Right cardiac atrium (tissue), 5 donors: ENCODE data around the gene LNPEP. TPM values are rescaled to one million over a fixed set of nuclear protein-coding genes. Genes with fewer than 3 reads are reported as not detected.

Experiments used
- ATAC-seq, 2 donors: fragments of 200-7000 bp; cut with Tn5 transposase; one replicate each; pipeline versions ENCODE4 v1.8.0 to v1.9.1; 2020; ENCODE audit warnings: moderate library complexity in 2 of 2, mild to moderate bottlenecking in 1 of 2
- DNase-seq, 3 donors: peaks; one replicate each; pipeline ENCODE4 v3.0.0-alpha.2; 2020
- H3K27ac ChIP-seq: one replicate; pipeline ENCODE4 v1.5.1; 2013; ENCODE audit warnings: mild to moderate bottlenecking, low read length, control low read depth, moderate library complexity
- H3K27me3 ChIP-seq: one replicate; pipeline ENCODE4 v1.6.1; 2013; ENCODE audit not compliant: control insufficient read depth, insufficient read depth
- H3K4me1 ChIP-seq: one replicate; pipeline ENCODE4 v1.6.1; 2013; ENCODE audit warnings: low read length; ENCODE audit not compliant: control insufficient read depth, insufficient read depth
- H3K4me3 ChIP-seq: one replicate; pipeline ENCODE4 v1.5.1; 2013; ENCODE audit warnings: low read length, control low read depth
- H3K9me3 ChIP-seq: one replicate; pipeline ENCODE4 v1.6.1; 2013; ENCODE audit warnings: low read length; ENCODE audit not compliant: control insufficient read depth
- WGBS: extraction: QIAGEN DNeasy Blood & Tissue Kit; methylation state at CpG from one replicate; pipeline ENCODE4 v1.1.7; 2013; 5-methylcytosine and 5-hydroxymethylcytosine counted together
- intact Hi-C, 4 donors: fragments of 100-400 bp; cut with DNase I; formaldehyde crosslinking; loops; one replicate each; pipeline versions ENCODE4 v1.11.0 to v1.14.0; 2022 to 2023
- polyA plus RNA-seq: library from polyadenylated mRNA; stranded (reverse); fragments of 200-250 nt; gene quantifications from one replicate; pipeline ENCODE4 v1.2.3, GENCODE V29; 2013
- total RNA-seq, 4 donors: library from RNA; stranded (reverse); fragmentation: NEBNext Ultra II Directional; extraction: Animal tissue kit (Norgen Biotek cat#: 25700); gene quantifications; one replicate each; pipeline ENCODE4 v1.2.1, GENCODE V29; 2021
- donor health status: healthy with polysubstance abuse.
- donor health status: DM: no; HTN: yes; CAD: no.
- donor health status: DM: no; HTN: no; CAD: no.
- donor health status: DM: no; HTN: yes; CAD: no; lungs with severe emphysema.
- donor health status: DM: yes; HTN: yes; CAD: no.

Gene LNPEP
- total and polyA plus RNA-seq, 5 donors, result 15.7 to 70.1 (median 58.6) TPM

DNA sequence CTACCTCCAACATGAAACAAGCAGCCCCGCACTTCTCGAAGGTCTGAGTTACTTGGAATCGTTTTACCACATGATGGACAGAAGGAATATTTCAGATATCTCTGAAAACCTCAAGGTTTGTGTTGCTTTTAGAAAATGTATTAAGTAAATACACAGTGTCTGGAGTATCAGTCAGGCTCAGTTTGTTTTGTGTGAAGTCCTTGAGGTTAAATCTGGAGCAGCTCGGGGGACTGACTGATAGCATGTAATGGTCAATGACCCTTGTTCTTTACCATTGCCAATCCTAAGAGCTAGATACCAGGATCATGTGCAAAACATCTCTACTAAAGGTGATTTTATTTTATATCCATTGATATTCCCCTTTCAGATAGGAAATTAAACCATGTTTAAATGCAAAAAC is 26.9 kb upstream of the LNPEP start:
- Histone ChIP-seq H3K9me3 (no peaks in the 10 kb centered on the region), H3K27me3 (no peaks in the 10 kb centered on the region), H3K4me1 (no peaks in the 10 kb centered on the region), H3K27ac (no peak overlapping the region), H3K4me3 (no peak overlapping the region)
- intact Hi-C loops, result no loop called here
- ATAC-seq (no peak), DNase-seq (no peak)
- WGBS, result 81% methylated on average over 4 of the region's 4 CpGs

DNA sequence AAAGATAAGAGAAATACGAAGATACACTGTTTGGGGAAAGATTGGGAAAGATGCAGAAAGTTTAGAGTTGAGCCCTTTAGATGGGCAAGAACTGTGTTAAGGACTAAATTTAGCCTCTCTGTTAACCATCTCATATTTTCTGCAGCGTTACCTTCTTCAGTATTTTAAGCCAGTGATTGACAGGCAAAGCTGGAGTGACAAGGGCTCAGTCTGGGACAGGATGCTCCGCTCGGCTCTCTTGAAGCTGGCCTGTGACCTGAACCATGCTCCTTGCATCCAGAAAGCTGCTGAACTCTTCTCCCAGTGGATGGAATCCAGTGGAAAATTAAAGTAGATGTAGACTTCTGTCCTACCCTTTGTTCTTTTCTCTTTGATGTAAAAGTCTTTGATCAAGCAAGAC is 26.4 kb upstream of the LNPEP start:
- DNase-seq, result no peak
- WGBS, result 79% methylated on average over 4 of the region's 4 CpGs
- ATAC-seq, result no peak
- H3K27me3 ChIP-seq, result no peaks in the 10 kb centered on the region
- no peaks in the 10 kb centered on the region for H3K9me3 ChIP-seq
- intact Hi-C loops, result no loop called here
- no peaks in the 10 kb centered on the region for H3K4me1 ChIP-seq
- no peak overlapping the region for H3K4me3 ChIP-seq
- H3K27ac ChIP-seq, result no peak overlapping the region

DNA sequence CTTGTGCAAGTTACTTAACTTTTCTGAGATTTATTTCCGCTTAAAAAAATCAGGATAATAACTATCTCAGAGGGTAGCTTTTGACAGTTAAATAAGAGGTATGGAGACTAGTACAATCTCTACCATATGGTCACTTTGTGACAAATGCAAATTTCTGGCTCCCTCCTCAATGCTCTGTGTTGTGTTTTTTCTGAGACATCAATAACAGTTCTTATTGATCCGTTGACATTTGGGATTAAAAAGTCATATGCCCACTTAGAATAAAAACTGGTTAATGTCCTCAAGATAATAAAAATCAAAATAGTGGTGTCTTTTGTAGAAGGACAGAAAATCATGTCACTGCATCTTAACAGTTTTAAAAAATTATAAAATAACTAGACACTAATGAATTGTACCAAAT is 24.7 kb upstream of the LNPEP start:
- ATAC-seq (no peak), DNase-seq (no peak)
- no peak overlapping the region for H3K27ac ChIP-seq
- no peaks in the 10 kb centered on the region for H3K4me1 ChIP-seq
- WGBS, result 91% methylated on average over 2 of the region's 2 CpGs
- no peaks in the 10 kb centered on the region for H3K9me3 ChIP-seq
- H3K27me3 ChIP-seq, result no peaks in the 10 kb centered on the region
- intact Hi-C loops, result no loop called here
- no peak overlapping the region for H3K4me3 ChIP-seq

DNA sequence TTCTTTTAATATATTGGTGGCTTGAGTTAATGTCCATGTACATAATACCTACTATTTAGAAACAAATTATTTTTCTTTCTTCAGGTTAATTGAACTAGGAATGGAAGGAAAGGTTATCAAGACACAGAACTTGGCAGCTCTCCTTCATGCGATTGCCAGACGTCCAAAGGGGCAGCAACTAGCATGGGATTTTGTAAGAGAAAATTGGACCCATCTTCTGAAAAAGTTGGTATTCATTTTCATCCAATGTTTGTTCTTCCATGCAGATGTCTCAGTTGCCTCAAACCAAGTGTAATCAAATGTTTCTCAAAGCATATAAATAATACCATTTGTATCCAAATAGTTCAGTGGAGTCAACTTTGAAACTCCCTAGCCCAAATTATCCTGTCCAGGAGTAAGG is 22.6 kb upstream of the LNPEP start:
- WGBS, result 52% methylated on average over 2 of the region's 2 CpGs

DNA sequence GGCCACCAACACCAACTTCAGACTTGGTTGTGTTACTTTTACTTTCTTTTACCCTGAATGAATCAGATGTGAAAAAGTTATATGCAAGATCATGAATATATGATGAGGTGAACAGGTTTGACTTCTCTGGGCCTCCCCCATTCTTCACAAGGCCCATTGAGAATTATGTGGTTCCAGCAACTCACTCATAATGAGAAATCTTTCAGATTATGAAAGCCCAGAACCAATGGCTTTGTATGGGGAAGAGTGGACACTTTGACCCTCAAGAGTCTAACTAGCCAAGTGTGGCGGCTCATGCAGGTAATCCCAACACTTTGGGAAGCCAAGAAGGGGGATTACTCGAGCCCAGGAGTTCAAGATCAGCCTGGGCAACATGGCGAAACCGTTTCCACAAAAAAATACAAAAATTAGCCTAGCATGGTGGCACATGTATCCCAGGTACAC is 16.1 kb upstream of the LNPEP start:
- 94% methylated on average over 4 of the region's 4 CpGs for WGBS
- Histone ChIP-seq H3K4me3 (no peak overlapping the region), H3K9me3 (no peaks in the 10 kb centered on the region), H3K27ac (no peak overlapping the region), H3K4me1 (no peaks in the 10 kb centered on the region), H3K27me3 (no peaks in the 10 kb centered on the region)
- intact Hi-C loops, result no loop called here
- no peak for DNase-seq
- ATAC-seq, result no peak

More for the DNA sequence above, 22.6 kb upstream of the LNPEP start:
- Histone ChIP-seq H3K4me1 (no peaks in the 10 kb centered on the region), H3K27me3 (no peaks in the 10 kb centered on the region), H3K9me3 (no peaks in the 10 kb centered on the region), H3K4me3 (no peak overlapping the region), H3K27ac (no peak overlapping the region)
- intact Hi-C loops, result no loop called here
- DNase-seq (no peak), ATAC-seq (no peak)

DNA sequence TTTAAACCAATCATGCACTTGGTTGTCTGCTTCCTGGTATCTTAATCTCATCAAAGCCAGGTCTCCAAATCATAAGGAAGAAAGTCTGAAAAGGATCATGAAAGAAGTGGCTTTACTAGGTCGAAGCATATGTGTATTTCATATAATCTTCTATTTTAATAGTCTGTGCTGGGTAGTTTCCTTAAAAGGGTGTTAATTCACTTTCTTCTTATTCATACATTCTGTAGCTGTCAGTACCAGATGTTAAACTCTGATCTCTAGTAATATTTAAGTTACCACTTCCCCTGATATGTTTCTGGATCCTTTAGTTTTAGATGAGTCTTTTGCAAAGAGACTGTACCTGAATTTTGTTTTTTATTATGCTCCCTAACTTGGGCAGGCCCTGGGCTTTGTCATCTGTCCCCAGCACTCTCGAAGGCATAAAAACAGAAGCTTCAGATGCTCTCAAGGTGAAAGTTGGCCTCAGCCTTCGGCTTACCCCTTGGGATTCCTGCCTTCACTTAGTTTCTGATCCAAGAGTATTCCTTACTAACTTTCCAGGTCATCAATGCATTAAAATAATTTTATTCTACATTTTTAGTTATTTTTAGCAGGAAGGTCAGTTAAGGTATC is 15.0 kb upstream of the LNPEP start:
- no peak overlapping the region for H3K27ac ChIP-seq
- no peaks in the 10 kb centered on the region for H3K27me3 ChIP-seq
- no peaks in the 10 kb centered on the region for H3K4me1 ChIP-seq
- ATAC-seq, result no peak
- DNase-seq, result no peak
- 76% methylated on average over 3 of the region's 3 CpGs for WGBS
- H3K4me3 ChIP-seq, result no peak overlapping the region
- no peaks in the 10 kb centered on the region for H3K9me3 ChIP-seq
- intact Hi-C loops, result no loop called here

DNA sequence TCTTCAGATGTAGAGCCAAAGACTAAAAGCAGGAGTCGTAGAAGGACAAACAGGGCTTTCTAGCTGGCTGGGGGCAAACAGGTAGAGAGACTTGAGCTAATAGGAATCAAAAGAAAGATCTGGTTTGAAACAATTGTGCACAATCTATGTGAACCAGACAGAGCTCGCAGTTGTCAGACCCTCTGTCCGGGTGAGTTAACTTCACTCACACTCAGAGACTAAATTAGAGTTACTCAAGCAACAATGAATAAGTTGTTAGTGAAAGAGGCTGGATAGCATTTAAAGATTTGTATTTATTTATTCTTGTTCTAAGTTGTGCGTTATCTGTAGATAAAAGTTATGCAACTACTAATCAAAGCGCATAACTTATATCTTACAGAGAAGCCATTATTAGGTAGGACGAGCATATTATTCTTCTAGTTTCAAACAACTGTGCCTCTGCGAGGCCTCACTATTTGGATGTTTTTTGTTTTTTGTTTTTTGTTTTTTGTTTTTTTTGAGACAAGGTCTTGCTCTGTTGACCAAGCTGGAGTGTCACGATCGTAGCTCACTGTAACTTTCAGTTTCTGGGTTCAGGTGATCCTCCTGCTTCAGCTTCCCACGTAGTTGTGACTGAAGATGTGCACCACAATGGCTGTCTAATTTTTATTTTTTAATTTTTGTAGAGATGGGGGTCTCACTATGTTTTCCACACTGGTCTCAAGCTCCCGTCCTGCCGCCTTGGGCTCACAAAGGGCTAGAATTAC is 13.2 kb upstream of the LNPEP start:
- H3K4me3 ChIP-seq, result no peak overlapping the region
- DNase-seq (no peak), ATAC-seq (no peak)
- no peaks in the 10 kb centered on the region for H3K27me3 ChIP-seq
- peak overlapping the region; percentile 62 for H3K27ac ChIP-seq
- 83% methylated on average over 12 of the region's 12 CpGs for WGBS
- intact Hi-C loops, result no loop called here
- H3K4me1 ChIP-seq, result no peaks in the 10 kb centered on the region
- no peaks in the 10 kb centered on the region for H3K9me3 ChIP-seq

DNA sequence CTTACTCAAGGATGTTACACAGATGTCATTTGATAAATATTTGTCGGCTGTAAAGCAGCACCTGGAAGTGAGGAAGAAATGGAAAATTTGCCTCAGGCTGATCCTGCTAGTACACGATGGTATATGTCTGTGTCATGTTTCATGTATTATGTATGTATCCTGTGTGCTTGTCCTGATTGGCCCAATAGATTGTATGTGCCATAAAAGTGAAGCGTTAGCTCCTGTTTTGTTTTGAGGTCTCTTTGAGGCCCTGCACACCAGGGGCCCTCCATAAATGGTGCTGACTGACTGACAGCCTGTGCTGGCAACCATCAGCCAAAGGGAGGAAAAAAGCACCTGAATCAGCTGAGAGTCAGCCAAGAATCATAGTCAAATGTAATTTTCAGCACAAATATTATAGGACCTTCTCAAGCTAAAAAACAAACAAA is 11.8 kb upstream of the LNPEP start:
- Histone ChIP-seq H3K27me3 (no peaks in the 10 kb centered on the region), H3K27ac (no peak overlapping the region), H3K4me1 (peaks cover 2% of the 10 kb centered on the region), H3K9me3 (no peaks in the 10 kb centered on the region), H3K4me3 (no peak overlapping the region)
- no peak for DNase-seq
- peak in 1 of 2 donors; percentile 35 for ATAC-seq
- intact Hi-C loops, result no loop called here
- 48% methylated on average over 3 of the region's 3 CpGs for WGBS

DNA sequence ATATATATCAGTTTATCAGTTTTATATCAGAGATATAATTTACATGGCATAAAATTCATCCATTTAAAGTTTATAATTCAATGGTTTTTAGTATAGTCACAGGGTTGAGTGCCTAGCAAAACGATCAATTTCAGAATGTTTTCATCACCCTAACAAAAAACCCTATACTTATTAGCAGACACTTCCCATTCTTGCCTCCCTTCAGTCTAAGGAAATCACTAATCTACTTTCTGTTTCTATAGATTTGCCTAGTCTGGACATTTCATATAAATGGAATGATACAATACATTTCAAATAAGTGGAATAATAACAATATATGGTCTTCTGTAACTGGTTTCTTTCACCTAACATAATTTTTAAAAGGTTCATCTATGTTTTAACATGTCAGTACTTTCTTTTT is 9.6 kb upstream of the LNPEP start:
- DNase-seq (no peak), ATAC-seq (no peak)
- no peak overlapping the region for H3K27ac ChIP-seq
- H3K4me3 ChIP-seq, result no peak overlapping the region
- H3K27me3 ChIP-seq, result no peaks in the 10 kb centered on the region
- H3K4me1 ChIP-seq, result peaks cover 2% of the 10 kb centered on the region
- intact Hi-C loops, result no loop called here
- 82% methylated on average over 1 of the region's 1 CpG for WGBS
- no peaks in the 10 kb centered on the region for H3K9me3 ChIP-seq

DNA sequence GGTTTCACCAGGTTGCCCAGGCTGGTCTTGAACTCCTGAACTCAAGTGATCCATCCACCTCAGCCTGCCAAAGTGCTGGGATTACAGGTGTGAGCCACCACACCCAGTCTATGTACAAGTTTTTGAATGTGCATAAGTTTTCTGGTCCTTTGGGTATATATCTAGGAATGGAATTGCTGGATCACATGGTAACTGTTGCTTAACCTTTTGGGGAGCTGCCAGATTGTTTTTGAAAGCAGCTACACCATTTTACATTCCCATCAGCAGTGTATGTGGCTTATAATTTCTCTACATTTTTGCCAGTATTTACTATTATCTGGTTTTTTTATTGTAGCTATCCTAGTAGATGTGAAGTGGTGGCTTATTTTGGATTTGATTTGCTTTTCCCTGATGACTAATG is 8.9 kb upstream of the LNPEP start:
- no peak for ATAC-seq
- Histone ChIP-seq H3K4me1 (peaks cover 2% of the 10 kb centered on the region), H3K27ac (no peak overlapping the region), H3K9me3 (no peaks in the 10 kb centered on the region), H3K4me3 (no peak overlapping the region), H3K27me3 (no peaks in the 10 kb centered on the region)
- DNase-seq, result no peak
- intact Hi-C loops, result no loop called here

DNA sequence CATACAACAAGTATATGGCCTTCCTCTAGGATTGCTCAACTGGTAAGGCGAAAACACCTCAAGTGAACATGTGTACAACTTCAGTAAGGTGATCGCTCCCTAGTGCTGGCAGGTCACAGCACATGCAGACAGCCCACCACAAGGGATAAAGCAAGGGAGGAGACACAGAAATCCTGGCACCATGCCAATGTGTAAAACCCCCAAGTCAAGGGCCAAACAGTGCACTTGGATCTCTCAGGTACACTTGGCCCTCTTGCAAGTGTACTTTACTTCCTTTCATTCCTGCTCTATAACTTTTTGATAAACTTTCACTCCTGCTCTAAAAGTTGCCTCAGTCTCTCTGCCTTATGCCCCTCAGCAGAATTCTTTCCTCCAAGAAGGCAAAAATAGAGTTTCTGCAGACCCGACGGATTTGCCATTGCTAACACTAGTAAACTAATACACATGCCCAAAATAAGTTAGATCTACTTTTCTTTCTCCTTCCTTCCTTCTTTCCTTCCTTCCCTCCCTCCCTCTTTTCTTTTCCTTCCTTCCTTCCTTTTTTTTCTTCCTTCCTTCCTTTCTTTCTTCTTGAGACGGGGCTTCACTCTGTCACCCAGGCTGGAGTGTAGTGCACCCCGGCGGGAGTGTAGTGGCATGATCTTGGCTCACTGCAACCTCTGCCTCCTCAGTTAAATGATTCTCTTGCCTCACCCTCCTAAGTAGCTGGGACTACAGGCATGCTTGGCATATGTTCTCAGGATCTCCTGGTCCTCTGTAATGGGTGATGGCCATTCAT is 6.8 kb upstream of the LNPEP start:
- intact Hi-C loops, result no loop called here
- ATAC-seq (no peak), DNase-seq (no peak)
- WGBS, result 83% methylated on average over 7 of the region's 7 CpGs
- H3K9me3 ChIP-seq, result no peaks in the 10 kb centered on the region
- H3K4me1 ChIP-seq, result peaks cover 2% of the 10 kb centered on the region
- no peak overlapping the region for H3K27ac ChIP-seq
- H3K27me3 ChIP-seq, result no peaks in the 10 kb centered on the region
- H3K4me3 ChIP-seq, result no peak overlapping the region
